Stomach smooth muscle (tissue), 2 donors: ENCODE results near the gene C1orf94.

Source experiments
- H3K27ac ChIP-seq: one replicate; pipeline ENCODE4 v1.7.0; 2013; ENCODE audit warnings: mild to moderate bottlenecking, low read length, inconsistent platforms
- H3K27me3 ChIP-seq, 2 donors: one replicate each; pipeline ENCODE4 v1.7.0; 2013; ENCODE audit warnings: low read length in 2 of 2; ENCODE audit not compliant: insufficient read depth in 2 of 2, control insufficient read depth in 1 of 2
- H3K36me3 ChIP-seq, 2 donors: one replicate each; pipeline ENCODE4 v1.7.0; 2013; ENCODE audit warnings: low read length in 2 of 2; ENCODE audit not compliant: control insufficient read depth in 2 of 2, insufficient read depth in 2 of 2
- H3K4me1 ChIP-seq: one replicate; pipeline ENCODE4 v1.7.0; 2013; ENCODE audit warnings: low read length; ENCODE audit not compliant: control insufficient read depth, insufficient read depth
- H3K4me3 ChIP-seq, 2 donors: one replicate each; pipeline ENCODE4 v1.7.0; 2013; ENCODE audit warnings: low read length in 2 of 2
- H3K9ac ChIP-seq, 2 donors: one replicate each; pipeline ENCODE4 v1.7.0; 2013; ENCODE audit warnings: low read length in 2 of 2, mild to moderate bottlenecking in 1 of 2
- H3K9me3 ChIP-seq, 2 donors: one replicate each; pipeline ENCODE4 v1.7.0; 2013; ENCODE audit warnings: low read length in 2 of 2; ENCODE audit not compliant: control insufficient read depth in 2 of 2
- donor health status: healthy.
- donor health status: Pancreatic carcinoma.

Gene C1orf94

GRCh38 chr1:34176830-34177603 lies at the start of gene C1orf94:
Gene C1orf94 (plus strand): TSS chr1:34176907. CDS start chr1:34177790, 883 bp downstream.
- H3K4me3 ChIP-seq = no peak within 1 kb of the TSS
- peaks cover 25 to 26% of the 10 kb centered on the region in 2 donors for H3K27me3 ChIP-seq
- no peak within 1 kb of the TSS for H3K27ac ChIP-seq
- no peak within 1 kb of the TSS for H3K9ac ChIP-seq
- no peaks in the 10 kb centered on the region for H3K36me3 ChIP-seq
- H3K9me3 ChIP-seq = no peaks in the 10 kb centered on the region
- no peaks in the 10 kb centered on the region for H3K4me1 ChIP-seq

DNA sequence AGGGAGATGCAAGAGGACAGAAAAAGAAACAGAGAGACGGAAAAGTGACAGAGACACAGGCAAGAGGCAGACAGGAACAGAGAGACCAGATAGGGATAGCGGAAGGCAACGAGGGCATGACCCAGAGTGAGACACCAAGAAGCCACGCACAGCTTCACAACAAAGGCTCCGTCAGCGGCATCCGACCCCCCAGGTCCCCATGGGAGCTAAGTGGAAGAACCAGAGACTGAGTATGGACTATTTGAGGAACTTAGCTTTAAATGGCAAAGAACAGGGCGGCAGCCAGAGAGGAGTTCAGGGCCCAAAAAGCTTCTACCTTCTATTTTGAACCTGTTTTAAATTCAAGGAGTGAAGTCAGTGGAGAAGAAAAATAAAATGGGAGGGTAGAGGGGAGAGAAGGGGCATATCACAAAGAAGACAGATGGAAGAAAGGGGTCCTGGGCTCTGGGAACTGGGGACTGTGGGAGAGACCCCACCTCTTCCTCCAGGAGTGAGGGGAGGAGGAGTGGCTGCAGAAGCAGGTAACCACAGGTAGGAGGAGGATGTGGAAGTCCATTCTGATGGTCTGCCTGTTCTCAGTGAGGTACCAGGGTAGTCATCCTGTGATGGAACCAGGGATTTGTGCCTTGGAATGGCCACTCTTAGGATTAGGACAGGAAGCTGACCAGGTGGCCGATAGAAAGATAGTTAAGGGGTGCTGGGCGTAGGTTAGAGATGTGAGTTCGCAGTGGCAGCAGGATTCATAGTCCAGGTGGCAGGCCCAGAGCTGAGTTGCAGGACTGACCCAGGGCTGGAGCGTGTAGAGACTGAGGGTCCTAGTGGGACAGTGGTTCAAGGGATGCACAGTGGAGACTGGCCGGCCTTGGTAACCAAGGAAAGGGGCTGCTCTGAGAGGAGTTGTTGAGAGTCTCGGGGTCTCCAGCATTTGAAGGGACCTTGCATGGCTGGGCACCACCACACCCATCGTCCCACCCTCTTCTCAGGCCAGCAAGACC lies 49.4 kb upstream of the C1orf94 start:
- Histone ChIP-seq H3K9me3 (peaks cover 0 to 3% of the 10 kb centered on the region in 2 donors), H3K9ac (no peak overlapping the region), H3K27ac (no peak overlapping the region), H3K4me3 (no peak overlapping the region), H3K27me3 (peaks cover 2 to 9% of the 10 kb centered on the region in 2 donors), H3K4me1 (no peaks in the 10 kb centered on the region), H3K36me3 (no peaks in the 10 kb centered on the region)

DNA sequence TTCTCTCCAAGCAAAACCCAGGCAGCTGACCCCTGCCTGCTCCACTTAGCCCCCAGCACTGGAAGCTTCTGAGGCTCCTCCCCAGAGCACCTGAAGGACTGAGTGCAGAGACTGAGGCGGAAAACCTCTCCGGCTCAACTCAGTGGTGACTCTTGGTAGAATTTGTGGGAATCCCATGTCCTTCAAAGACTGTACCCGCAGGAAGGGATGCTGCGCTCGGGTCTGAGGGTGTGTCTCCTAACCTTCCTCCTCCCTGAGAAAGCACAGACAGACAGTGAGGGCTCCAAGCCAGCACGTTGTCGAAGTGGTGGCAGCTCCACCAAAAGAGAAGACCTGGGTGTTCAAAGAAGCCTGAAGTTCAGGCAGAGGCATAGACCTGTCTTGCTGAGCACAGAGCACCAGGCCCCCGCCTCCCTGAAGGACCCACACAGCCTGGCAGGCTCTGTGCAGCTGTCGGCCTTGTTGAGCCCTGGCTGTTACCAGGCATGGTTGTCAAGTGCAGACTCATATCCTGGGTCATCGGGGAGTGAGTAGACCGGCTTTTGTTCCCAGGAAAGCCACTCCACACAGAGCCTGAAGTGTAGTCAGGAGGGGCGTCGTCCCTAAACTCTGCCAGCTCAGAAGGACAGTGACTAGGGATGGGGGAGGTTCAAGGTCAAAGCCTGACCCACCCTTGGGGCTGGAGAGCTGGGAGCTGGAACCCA lies 48.4 kb upstream of the C1orf94 start:
- Histone ChIP-seq H3K9ac (no peak overlapping the region), H3K27me3 (peaks cover 2 to 9% of the 10 kb centered on the region in 2 donors), H3K4me3 (no peak overlapping the region), H3K27ac (no peak overlapping the region), H3K4me1 (no peaks in the 10 kb centered on the region), H3K36me3 (no peaks in the 10 kb centered on the region), H3K9me3 (peaks cover 0 to 5% of the 10 kb centered on the region in 2 donors)

GRCh38 chr1:34129630-34130029 lies 47.1 kb upstream of the C1orf94 start:
- no peaks in the 10 kb centered on the region for H3K36me3 ChIP-seq
- no peak overlapping the region for H3K27ac ChIP-seq
- H3K4me1 ChIP-seq = no peaks in the 10 kb centered on the region
- peaks cover 2 to 9% of the 10 kb centered on the region in 2 donors for H3K27me3 ChIP-seq
- peaks cover 0 to 5% of the 10 kb centered on the region in 2 donors for H3K9me3 ChIP-seq
- no peak overlapping the region for H3K4me3 ChIP-seq
- no peak overlapping the region for H3K9ac ChIP-seq

- Histone ChIP-seq H3K9me3 (peaks cover 0 to 5% of the 10 kb centered on the region in 2 donors), H3K9ac (no peak overlapping the region)
Observed at GRCh38 chr1:34130306-34130705, 46.4 kb upstream of the C1orf94 start.

DNA sequence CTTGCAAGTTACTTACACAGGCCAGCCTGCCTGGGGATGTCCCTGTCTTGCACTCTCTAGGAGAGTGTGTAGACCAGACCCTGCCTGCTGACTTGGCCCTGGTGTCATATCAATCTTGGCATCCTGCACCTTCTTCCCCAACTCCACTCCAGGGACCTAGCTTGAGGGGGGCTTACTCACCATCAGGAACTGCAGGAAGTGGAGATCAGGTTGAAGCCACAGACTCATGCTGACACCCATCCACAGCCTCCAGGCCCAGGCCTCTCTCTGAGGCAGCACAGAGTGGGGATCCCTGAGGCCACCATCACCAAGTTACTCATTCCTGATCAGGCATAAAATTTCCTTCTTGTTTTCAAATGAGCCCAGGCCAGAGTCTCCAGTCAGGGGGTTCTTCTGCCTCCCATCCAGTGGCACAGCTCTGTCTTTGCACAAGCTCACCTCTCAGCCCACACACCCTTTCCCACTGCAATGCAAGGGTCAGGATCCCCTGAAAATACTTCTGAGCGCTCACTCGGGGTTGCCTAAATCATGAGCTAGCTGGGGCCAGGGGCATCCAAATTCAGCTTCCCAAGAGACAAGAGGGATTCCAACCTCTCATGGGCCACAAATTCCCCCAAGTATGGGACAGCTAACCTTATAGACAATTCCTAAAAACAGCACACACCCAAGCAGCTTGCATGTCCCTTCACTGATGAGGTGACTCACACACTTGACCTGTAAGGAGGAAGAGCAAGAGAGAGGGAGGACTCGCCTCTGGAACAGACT lies 45.1 kb upstream of the C1orf94 start:
- no peaks in the 10 kb centered on the region for H3K4me1 ChIP-seq
- H3K36me3 ChIP-seq = no peaks in the 10 kb centered on the region
- no peak overlapping the region for H3K9ac ChIP-seq
- H3K9me3 ChIP-seq = peaks cover 0 to 5% of the 10 kb centered on the region in 2 donors
- no peak overlapping the region for H3K27ac ChIP-seq
- peaks cover under 1 to 4% of the 10 kb centered on the region in 2 donors for H3K27me3 ChIP-seq
- no peak overlapping the region for H3K4me3 ChIP-seq

More at GRCh38 chr1:34130306-34130705, 46.4 kb upstream of the C1orf94 start:
- Histone ChIP-seq H3K27me3 (peaks cover 2 to 9% of the 10 kb centered on the region in 2 donors), H3K36me3 (no peaks in the 10 kb centered on the region), H3K27ac (no peak overlapping the region), H3K4me3 (no peak overlapping the region), H3K4me1 (no peaks in the 10 kb centered on the region)

- Histone ChIP-seq H3K4me3 (no peak overlapping the region), H3K9me3 (peaks cover 0 to 5% of the 10 kb centered on the region in 2 donors), H3K27me3 (peaks cover 0 to 4% of the 10 kb centered on the region in 2 donors), H3K9ac (no peak overlapping the region), H3K27ac (no peak overlapping the region), H3K4me1 (no peaks in the 10 kb centered on the region), H3K36me3 (no peaks in the 10 kb centered on the region)
Observed at GRCh38 chr1:34132161-34132420, 44.6 kb upstream of the C1orf94 start.

- Histone ChIP-seq H3K36me3 (no peaks in the 10 kb centered on the region), H3K4me3 (no peak overlapping the region), H3K27ac (no peak overlapping the region), H3K27me3 (no peaks in the 10 kb centered on the region), H3K4me1 (no peaks in the 10 kb centered on the region), H3K9ac (no peak overlapping the region), H3K9me3 (peaks cover 0 to under 1% of the 10 kb centered on the region in 2 donors)
Observed at GRCh38 chr1:34137411-34137810, 39.3 kb upstream of the C1orf94 start.

DNA sequence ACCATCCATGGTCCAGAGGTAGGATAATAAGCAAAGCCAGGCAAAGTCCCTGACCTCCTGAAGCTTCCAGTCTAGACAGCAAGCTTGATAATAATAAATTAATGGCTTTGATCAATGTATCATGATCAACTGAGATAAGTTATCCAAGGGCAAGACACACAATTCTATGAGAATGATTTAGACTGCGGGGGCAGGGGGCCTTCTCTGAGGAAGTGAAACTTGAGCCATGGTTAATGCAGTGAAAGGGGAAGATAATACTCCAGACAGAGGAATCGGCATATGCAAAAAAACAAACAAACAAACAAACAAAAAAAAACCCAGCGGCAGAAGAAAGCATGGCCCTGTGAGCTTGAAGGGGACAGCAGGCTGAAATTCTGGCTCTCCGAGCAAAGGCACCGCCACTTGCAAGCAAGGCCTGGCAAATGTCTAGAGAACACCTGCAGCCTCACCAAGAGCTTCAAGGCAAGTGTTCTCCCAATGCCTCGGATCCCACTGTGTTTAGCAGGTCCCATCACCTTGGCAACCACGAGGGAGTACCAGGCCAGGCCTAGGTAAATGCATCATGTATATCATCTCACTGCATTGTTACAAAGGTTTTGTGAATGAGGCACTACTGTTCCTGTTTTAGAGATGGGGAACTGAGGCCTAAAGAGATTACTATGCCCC lies 36.6 kb upstream of the C1orf94 start:
- no peaks in the 10 kb centered on the region for H3K4me1 ChIP-seq
- no peak overlapping the region for H3K27ac ChIP-seq
- H3K36me3 ChIP-seq = no peaks in the 10 kb centered on the region
- no peaks in the 10 kb centered on the region for H3K9me3 ChIP-seq
- H3K4me3 ChIP-seq = no peak overlapping the region
- peaks cover 0 to under 1% of the 10 kb centered on the region in 2 donors for H3K27me3 ChIP-seq
- H3K9ac ChIP-seq = no peak overlapping the region
